ENCODE data around the gene PRPF19.
A peak's percentile ranks its signal among the peaks of the same experiment; 100 is the strongest.

PRPF19 gene

GRCh38 chr11:60906132-60906972, at the start of gene PRPF19:
PRPF19 (minus strand) TSS chr11:60906585; CDS start chr11:60906382, 203 bp downstream.
- peak; percentile 96 to 97 for DNase-seq

DNA sequence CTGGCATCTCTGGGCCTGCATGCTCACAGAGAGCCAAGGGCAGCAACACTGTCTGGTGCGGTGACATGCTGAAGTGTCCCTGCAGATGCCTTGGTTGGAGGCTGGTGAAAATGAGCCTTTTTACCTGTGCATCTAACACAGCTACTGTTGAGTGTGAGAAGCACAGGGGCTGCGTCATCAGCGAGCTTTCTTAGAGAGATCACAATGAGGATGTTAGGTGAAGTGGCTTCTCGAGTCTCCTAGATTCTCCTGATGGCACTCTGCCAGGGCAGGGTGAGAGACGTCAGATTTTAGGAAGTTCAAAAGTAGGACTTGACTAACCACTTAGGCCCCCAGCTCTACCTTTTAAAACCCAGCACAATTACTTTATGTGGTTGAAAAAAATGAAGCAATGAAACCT, 49.2 kb upstream of the PRPF19 start:
- no peak for DNase-seq

DNA sequence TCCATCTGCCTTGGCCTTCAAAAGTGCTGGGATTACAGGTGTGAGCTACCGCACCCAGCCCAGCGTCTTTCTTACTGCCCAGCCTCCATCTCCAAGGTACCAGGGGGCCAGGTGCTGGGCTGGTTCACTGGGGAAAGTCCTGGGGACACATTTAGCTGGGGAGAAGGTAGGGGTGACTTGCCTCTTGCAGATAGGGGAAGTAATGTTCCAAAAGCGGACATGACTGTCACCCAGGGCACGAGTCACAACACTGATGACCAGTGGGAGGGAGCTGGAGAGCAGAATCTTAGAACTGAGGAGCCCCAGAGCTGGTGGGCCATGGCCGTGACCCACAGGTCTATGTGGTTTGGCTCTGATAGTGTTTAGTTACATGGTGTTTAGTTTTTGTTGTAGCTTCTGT, 48.0 kb upstream of the PRPF19 start:
- DNase-seq = peak in 1 of 2 experiments; percentile 13

DNA sequence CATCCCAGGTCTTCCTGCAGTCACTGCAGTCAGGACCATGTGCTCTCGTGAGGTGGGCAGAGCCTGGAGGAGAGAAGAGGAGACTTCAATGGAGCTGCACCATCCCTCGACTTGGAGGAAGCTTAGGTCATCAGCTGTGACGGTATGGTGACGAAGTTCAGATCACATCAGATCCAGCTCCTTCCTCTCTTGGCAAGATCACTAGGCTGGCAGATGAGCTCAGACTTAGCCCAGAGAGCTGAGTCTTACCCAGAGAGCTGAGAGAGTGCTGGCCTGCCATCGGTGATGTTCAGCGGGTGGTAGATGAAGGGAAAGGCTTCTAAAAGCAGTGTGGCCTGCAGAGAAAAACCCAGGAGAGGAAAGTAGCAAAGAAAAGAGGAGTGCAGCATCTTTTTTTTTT, 47.4 kb upstream of the PRPF19 start:
- no peak for DNase-seq

DNA sequence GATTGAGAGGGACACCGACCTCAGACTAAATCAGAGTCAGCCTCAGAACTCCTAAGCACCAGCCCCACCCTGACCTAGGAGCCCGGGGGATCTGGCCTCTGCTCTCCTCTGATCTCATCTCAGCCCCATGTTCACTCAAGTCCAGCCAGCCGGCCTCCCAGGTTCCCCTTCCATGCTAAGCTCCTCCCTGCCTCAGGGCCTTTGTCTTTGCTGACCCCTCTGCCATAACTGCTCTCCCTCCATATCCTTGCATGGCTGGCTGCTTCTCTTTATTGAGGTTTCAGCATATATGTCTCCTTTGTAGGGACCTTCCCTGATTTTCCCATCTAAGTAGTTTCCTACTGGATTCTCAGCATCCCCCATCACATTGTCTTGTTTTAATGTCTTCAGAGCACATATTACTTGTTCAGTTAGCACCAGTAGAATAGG, 46.4 kb upstream of the PRPF19 start:
- no peak for DNase-seq

DNA sequence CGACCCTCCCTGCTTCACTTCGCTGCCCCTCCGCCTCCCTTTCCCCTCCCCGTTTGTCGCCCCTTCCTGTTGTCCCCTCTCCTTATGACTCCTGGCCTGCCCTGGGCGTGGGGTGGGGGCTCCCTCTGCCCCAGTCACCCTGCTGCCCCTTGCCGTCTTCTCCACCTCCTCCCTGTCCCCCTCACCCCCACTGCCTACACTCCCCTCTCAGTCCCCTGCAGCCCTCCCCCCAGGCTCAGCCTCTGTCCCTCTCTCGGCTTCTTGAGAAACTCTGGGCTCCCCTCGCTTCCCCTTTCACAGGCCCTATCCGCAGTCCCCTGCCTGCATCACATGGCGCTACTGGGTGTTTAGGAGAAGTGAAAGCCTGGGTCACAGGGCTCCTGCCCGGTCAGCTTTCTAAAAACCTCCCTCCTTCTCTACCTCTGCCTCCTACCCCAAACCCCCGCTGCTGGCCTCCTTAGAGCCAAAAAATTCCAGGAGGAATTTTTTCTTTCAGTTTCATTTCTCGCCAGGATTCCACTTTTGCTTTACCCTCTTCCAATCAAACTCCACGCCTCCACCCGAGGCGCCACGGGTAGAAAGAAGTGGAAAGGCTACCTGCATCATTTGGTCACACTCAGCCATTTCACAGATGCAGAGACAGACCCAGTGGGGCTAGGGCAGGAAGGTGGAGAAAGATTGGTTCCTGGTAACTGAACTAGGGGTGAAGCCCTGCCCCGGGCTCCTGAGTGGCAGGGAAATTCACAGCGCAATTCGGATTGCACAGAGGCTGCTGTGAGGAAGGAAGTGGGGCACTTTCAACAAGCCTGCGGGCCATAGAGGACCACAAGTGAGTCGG, 45.7 kb upstream of the PRPF19 start, which contains the start of gene SLC15A3:
SLC15A3 (minus strand) TSS at position 273 of the 838 bp plus-strand sequence. CDS start 625 bp downstream, outside the sequence.
- DNase-seq = peak; percentile 74 to 91

DNA sequence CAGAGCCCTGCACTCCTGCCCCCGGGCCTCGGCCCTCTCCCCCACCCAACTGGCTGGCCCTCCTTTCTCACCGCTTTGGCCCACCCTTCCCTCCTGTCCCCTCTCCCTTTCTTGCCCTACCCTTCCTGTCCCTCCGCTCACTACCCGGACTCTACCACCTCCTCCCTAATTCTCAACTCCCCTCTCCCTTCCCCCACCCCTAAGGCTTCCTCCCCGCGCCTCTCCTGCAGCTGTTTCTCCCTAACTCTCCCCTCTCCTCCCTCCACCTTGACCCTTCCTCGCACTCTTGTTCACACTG, 45.2 kb upstream of the PRPF19 start:
- no peak for DNase-seq

- no peak for DNase-seq
Observed at GRCh38 chr11:60950933-60951605, 44.7 kb upstream of the PRPF19 start.

DNA sequence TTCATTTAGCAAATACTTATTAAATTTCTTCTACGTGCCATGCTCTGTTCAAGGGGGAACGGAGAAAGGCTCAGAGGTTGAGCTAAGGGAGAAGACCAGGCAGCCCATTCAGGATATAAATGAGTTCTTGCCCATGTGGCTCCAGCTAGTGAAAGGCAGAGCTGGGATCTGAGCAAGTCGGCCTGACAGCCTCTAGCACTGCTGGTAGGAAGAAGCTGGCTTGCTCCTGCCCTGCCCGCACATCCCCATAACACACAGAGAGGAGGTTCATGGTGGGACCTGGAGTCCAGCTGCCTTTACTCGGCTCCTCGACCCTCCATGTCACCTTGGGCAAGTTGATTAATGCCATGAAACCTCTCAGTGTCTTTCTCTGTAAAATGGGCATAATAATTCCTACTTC, 43.6 kb upstream of the PRPF19 start:
- no peak for DNase-seq

DNA sequence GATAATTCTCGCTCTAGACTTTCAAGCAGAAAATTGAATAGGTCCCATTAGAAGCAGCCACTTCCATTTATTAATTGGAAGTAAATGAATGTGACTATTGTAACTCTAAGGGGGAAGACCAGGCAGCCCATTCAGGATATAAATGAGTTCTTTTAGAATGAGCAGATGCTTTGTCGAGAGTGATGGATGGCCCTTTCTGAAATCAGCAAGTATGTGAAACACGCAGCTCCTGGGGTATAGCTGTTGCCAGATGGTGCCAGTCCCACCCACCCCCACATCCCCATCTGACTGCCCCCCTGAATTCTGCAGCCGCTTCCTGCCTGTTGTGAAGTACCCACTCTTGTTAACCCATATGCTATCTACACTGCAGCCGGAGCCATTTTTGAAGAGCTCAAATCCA, 41.9 kb upstream of the PRPF19 start:
- DNase-seq = no peak

GRCh38 chr11:60947700-60948099, 41.3 kb upstream of the PRPF19 start:
- DNase-seq = no peak

DNA sequence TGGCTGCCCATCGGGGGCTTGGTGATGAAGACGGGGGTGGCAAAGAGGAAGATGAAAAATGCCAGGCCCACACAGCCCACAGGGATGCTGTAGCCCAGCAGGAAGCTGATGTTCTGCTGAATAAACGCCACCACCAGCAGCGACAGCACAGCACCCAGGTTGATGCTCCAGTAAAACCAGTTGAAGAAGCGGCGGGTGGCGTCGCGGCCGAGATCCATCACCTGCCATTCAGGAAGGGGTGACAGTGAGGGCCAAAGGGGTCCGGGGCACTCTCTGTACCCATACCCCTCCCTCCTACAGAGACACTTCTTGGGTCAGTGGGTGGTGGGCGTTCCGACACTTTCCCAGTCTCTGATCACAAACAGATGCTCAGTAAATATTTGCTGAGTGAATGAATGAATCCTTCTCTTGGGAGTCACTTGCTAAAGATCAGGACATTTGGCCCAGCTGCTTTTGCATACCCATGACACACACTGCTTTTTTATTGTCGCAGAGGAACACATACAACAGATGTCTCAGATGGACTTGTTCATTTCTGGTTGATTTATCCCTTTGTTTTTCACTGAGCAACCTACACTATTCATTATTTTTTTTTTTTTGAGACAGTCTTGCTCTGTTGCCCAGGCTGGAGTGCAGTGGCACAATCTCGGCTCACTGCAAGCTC, 40.3 kb upstream of the PRPF19 start:
- DNase-seq = no peak

DNA sequence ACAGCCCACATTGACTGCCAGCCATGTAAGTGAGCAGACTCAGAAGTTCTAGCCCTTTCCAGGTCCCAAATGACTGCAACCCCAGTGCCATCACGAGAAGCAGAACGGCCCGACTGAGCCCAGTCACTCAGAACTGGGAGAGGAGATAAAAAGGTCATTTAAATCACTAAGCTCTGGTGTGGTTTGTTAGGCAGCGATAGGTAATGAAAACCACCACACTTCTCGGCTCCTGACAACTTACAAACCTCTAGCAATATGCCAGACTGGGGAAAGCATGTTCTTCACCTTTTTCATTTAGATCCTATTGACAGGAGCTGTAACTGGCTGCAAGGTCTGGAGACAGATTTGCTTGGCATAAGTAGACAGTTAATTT, 38.9 kb upstream of the PRPF19 start:
- no peak for DNase-seq

DNA sequence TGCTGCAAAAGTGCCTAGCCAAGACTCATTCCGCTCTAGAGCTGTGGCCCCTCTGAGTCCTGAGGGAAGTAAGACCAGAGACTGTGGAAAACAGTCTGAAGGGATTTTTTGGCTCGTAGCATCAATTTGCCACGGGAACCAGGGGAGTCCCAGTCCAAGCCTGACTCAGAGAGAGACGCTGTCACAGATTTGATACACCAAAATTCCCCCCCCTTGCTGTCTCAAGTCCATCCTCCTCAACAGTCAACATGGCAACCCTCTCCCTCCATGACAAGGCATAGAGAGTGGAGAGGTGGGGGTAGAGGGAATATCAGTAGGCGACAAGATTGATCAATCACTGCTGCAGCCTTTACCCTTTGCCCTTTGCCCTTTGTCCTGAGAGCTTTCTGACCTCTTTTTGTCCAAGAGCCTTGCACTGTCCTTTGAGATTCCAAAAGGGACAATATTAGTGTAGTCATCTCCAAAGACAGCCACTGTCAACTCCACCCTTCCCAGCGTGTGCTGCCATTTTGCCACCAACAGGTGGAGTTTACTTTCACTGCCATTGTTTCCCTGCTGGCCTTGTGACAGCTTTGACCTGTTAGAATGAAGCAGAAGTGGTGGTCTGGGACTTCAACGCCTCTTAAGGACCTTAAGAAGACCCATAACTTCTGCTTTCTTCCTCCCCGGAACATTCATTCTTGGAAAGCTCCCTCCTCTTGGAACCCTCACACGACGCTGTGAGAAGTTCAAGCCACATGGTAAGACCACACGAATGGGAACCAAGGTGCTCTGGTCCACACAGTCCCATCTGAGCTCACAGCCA, 38.3 kb upstream of the PRPF19 start:
- no peak for DNase-seq

- DNase-seq = no peak
Observed at GRCh38 chr11:60942970-60943565, 36.7 kb upstream of the PRPF19 start.

GRCh38 chr11:60942219-60942618, 35.8 kb upstream of the PRPF19 start:
- no peak for DNase-seq

- DNase-seq = no peak
Observed at GRCh38 chr11:60941371-60942119, 35.2 kb upstream of the PRPF19 start.

DNA sequence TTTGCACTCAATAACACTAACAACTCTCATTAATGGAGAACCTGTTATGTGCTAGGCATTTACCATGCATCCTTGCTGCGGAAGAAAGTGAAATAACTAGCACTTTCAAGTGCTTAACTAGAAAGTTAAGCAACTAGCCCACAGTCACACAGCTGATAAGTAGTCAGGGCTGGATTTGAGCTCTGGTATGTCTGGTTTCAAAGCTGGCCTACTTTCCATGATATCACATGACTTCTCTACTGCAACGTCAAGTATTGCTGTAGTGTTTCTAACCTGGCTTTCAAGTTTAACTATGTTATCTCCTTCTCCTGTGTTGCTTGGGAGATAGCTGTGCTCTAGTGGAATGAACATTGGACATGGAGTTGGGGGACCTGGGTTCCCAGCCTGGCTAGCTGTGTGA, 33.5 kb upstream of the PRPF19 start:
- DNase-seq = no peak

DNA sequence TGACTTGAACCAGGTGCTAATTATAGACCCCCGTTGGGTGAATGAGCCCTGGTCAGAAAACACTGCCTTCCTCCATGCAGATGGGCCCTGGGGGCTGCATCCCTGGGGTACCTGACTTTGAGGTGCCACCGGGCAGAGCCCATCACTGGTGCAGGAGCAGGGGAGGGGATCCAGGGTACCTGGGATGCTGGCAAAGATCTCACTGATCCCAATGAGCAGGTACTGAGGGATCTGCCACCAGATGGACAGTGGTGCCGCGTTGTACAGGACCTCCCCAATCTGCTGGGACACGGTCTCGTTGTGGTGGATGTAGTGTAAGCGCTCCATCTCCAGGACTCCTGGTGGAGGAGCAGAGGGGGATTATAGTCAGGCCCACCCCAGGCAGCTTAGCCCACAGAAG, 32.9 kb upstream of the PRPF19 start:
- no peak for DNase-seq

DNA sequence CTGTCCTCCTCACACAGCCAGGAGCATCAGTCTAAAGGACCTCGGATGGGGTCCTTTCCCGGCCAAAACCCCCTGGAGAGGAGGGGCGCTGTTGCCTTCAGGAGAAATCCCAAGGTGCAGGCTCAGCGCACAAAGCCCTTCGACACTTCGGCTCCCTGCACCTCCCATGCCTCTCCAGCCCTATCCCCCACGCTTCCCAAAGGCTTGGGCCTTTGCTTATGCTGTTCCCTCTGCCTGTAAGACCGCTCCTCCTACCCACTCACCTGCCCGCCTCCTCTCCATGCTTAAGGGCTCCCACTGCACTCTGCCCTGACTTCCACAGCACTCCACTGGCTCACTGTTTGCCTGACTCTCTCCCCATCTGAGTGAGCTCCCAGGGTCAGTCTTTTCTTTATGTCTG, 32.1 kb upstream of the PRPF19 start:
- DNase-seq = no peak

GRCh38 chr11:60937811-60938210, 31.4 kb upstream of the PRPF19 start:
- DNase-seq = no peak

All from Kasumi-1 (cell line).